ENCODE results near the gene SPDYE3.

DNA sequence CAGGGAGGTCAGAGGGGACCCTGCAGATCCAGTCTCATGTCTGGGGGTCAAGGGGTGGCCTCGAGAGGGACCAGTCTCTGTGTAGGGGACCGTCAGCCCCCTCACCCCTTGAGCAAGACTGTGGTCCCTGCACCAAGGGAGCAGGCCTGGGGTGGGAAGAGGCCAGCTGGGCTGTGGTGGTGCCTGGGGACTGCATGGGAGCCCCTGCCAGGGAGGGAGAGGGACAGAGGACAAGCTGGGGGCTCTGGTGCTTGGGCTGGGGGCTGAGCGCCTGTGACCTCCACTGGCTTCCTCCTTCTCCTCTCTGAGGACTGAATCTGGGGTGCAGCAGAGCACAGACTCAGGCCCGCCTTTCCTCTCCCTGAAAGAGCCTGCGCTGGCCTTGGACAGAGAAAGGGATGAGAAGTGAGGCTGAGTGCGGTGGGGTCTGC lies 49.6 kb downstream of the SPDYE3 start:
- TF ChIP-seq CTCF (IDR thresholded peaks at IDR 0.05) (no peak), POLR2AphosphoS5 (IDR thresholded peaks at IDR 0.05) (no peak)

Measured in sigmoid colon (tissue), 4 donors.